K562 (cell line): ENCODE measurements around the gene TRAF7. TPM values are rescaled to one million over a fixed set of nuclear protein-coding genes. Genes with fewer than 3 reads are reported as not detected.

ENCODE experiments used
- ATF1 ChIP-seq, 2 experiments: fragments of 450-650 bp in 1 of 2; IDR thresholded peaks; 2 replicates each; pipeline ENCODE4 v1.6.1; 2016; ENCODE audit warnings: missing compliant biosample characterization in 1 of 2, missing genetic modification characterization in 1 of 2
- E2F8 ChIP-seq: fragments of 450-650 bp; IDR thresholded peaks from 2 replicates; pipeline ENCODE4 v1.7.1; 2018; ENCODE audit warnings: mild to moderate bottlenecking, low read depth; ENCODE audit not compliant: partially characterized antibody
- ERF ChIP-seq: fragments of 450-650 bp; formaldehyde crosslinking; IDR thresholded peaks from 2 replicates; pipeline ENCODE4 v1.4.0; 2020; ENCODE audit warnings: mild to moderate bottlenecking, mixed read lengths
- ETV5 ChIP-seq: sonication (generic); formaldehyde crosslinking; IDR thresholded peaks from 2 replicates; pipeline ENCODE4 v1.4.0; 2020; ENCODE audit warnings: low read depth, mild to moderate bottlenecking, missing genetic modification reagents
- LCOR ChIP-seq: sonication (generic); formaldehyde crosslinking; IDR thresholded peaks from 2 replicates; pipeline ENCODE4 v1.8.0; 2022; ENCODE audit warnings: mild to moderate bottlenecking, missing genetic modification reagents
- NCOA2 ChIP-seq, 2 experiments: fragments of 450-650 bp; IDR thresholded peaks; 2 replicates each; pipeline ENCODE4 v1.6.1; 2018; ENCODE audit warnings: mild to moderate bottlenecking in 2 of 2, moderate library complexity in 1 of 2; ENCODE audit not compliant: partially characterized antibody in 2 of 2
- NR0B1 ChIP-seq: fragments of 450-650 bp; IDR thresholded peaks from one replicate; pipeline ENCODE4 v1.6.1; 2018; ENCODE audit warnings: mild to moderate bottlenecking, moderate library complexity; ENCODE audit not compliant: partially characterized antibody
- PKNOX1 ChIP-seq: fragments of 450-650 bp; IDR thresholded peaks from 2 replicates; pipeline ENCODE4 v1.6.1; 2016
- SMAD4 ChIP-seq: fragments of 250-450 bp; sonication (Bioruptor Pico); conservative IDR thresholded peaks from 2 replicates; pipeline ENCODE4 v1.8.0; 2021; ENCODE audit warnings: inconsistent platforms, mild to moderate bottlenecking, moderate library complexity
- ZBTB49 ChIP-seq: sonication (generic); formaldehyde crosslinking; IDR thresholded peaks from 2 replicates; pipeline ENCODE4 v1.8.0; 2022; ENCODE audit warnings: missing genetic modification reagents, mild to moderate bottlenecking, borderline replicate concordance
- ZBTB9 ChIP-seq: fragments of 450-650 bp; formaldehyde crosslinking; IDR thresholded peaks from 2 replicates; pipeline ENCODE4 v1.4.0; 2020; ENCODE audit warnings: mild to moderate bottlenecking, moderate library complexity
- ZHX1 ChIP-seq: fragments of 150-350 bp; conservative IDR thresholded peaks from 2 replicates; pipeline ENCODE4 v1.6.1; 2014; ENCODE audit warnings: low read length
- ZNF23 ChIP-seq: fragments of 250-450 bp; sonication (Bioruptor Pico); IDR thresholded peaks from 2 replicates; pipeline ENCODE4 v1.4.0; 2020; ENCODE audit warnings: mild to moderate bottlenecking
- polyA plus RNA-seq, 8 experiments: library from polyadenylated mRNA; depleted of rRNA in 4 of 8; stranded (reverse) in 5 of 8; unstranded in 3 of 8; fragments of >200 nt; fragmentation: Nextera tagmentation in 2 of 8; fragmentation: Illumina TruSeq in 1 of 8; extraction: Ambion mirVana in 2 of 8; extraction: Trizol in 1 of 8; gene quantifications; 2 replicates each; pipeline versions ENCODE4 v1.2.1 to v1.2.3, GENCODE V29; 2011 to 2014; ENCODE audit warnings: inconsistent platforms in 1 of 8, missing spikeins in 1 of 8
- total RNA-seq, 7 experiments: library from RNA; depleted of rRNA in 6 of 7; stranded (reverse); fragments of >200 nt in 6 of 7; fragmentation: Illumina TruSeq in 2 of 7; extraction: Trizol in 2 of 7; gene quantifications; 2 replicates each; pipeline versions ENCODE4 v1.2.1 to v1.2.3, GENCODE V29; 2011 to 2021; ENCODE audit warnings: low replicate concordance in 1 of 7

The TRAF7 gene
- total and polyA plus RNA-seq, 9 of the 15 experiments (the other 6 are each of a cell fraction or from before 2014, with no cell fraction given), result 1.1 to 113 (median 41.6) TPM

GRCh38 chr16:2210386-2211365, 55.1 kb downstream of the TRAF7 start, which contains the start of gene BRICD5 (continued):
- TF ChIP-seq ZHX1 (no peak), LCOR (no peak), PKNOX1 (peak; percentile 57), ZBTB49 (CRISPR knock-in tag) (no peak), SMAD4 (0 out of 2 replicates have a peak, but pooled peaks have one; percentile 69), ATF1 (CRISPR knock-in tag; IDR thresholded peaks at IDR 0.05) (no peak), ATF1 (tag; IDR thresholded peaks at IDR 0.05) (no peak), ZBTB9 (CRISPR knock-in tag) (no peak), NCOA2 (IDR thresholded peaks at IDR 0.05; ENCODE audit: partially characterized antibody in 2 of 2) (no peak), ETV5 (no peak), E2F8 (no peak), NR0B1 (no peak), ERF (CRISPR knock-in tag) (no peak), ZNF23 (CRISPR knock-in tag) (no peak)
